SIG-M5 (cell line): ENCODE data around the gene ZBTB20.

ENCODE experiments used
- DNase-seq: peaks from one replicate; lab custom pipeline; 2025; lab: John Stamatoyannopoulos, UW

Gene ZBTB20

DNA sequence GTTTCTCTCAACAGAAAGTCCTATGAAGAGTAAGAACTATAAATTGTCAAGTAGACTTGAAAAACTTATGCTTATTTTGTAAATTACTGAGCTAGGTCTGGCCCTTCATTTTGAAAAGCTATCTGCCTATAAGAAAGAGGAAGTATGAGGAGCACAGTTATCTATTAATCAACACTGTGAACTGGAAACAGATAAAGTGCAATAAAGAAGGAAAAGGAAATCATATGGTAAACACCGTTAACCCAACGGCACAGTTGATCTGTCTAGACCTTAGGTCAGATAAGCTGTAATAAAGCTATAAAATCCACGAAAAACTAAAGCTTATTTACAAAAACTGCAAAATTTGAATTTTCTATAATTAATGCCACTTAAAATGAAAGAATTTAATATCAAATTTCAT lies 242.5 kb downstream of the ZBTB20 start:
- no peak for DNase-seq

DNA sequence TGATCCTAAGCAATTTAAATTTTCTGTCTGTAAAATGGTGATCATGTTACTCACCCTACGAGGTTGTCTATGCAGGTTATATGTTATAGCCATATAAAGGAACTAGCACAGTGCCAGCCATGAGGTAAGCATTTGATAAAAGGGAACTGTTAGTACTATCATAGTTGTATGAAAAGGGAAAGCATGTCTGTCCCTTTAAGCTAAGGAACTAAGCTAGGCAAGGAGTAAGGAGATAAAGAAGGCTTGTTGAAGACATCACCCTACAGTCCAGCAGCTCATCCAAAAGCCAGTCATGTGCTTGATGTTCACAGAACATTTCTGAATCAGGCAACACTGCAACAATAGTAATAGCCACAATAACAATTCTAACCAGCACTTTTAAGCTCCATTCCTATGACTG lies 243.9 kb downstream of the ZBTB20 start:
- DNase-seq, result no peak

DNA sequence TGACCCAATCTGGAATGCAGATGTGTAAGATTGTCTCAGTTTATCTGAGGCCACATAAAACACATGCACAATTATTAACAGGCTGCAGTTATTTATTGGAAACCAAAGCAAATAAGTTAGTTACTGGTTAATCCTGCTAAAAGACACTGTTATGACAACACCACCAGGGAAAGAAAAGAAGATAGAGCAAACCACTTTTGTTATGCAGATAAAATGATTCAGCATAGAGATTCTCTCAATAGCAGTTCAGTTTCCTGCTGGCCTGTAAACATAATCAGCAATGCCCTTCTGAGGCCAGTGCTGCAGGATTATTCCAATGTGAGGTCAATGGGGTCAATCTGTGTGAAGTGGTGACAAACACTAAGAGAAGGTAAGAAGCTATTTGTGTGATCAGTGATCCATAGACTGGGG lies 244.4 kb downstream of the ZBTB20 start:
- no peak for DNase-seq

DNA sequence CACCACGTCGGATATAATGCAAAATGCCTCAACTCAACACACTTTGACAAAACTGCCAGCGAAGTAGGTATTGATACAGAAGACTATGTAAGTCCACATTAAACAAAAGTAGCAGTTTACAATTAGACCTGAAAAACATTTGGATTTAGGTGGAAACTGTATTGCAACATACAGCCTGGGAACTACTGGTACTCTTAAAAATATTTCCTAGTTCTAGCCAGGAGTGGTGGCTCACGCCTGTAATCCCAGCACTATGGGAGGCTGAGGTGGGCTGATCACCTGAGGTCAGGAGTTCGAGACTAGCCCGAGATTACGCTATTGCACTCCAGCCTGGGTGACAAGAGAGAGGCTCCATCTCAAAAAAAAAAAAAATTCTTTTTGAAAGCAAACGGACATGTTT lies 246.2 kb downstream of the ZBTB20 start:
- DNase-seq, result no peak

DNA sequence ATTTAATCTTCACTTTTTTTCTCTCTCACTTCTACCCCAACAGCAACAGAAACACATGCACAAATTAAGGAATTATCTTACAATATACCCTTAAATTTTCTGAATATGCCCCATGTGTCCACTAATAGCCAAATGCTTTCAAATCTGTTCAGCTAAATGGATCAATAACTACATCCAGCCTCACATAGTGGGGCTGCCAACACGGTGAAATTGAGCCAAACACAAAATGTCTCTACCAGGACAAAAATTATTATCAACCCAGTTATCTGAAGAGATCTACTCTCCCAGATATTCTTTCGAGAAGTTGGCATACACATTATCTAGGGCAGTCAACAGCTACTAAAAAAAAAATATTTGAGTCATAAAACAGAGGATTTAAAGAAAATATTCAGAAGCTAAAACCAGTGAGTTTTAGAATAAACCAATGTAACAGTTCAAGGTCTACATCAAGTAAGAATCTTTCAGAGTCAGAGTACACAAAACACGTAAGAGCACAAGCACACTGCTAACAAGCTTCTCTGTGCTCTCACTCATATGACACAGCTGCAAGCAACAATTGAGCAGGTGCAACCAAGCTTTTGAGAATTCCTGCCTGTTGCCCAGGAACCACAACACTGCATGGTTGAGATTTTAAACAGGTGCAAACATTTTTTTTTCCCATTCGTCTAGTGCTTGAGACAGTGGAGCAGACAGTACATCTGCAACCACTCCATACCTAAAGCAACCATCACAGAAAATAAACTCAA lies 247.7 kb downstream of the ZBTB20 start:
- no peak for DNase-seq

DNA sequence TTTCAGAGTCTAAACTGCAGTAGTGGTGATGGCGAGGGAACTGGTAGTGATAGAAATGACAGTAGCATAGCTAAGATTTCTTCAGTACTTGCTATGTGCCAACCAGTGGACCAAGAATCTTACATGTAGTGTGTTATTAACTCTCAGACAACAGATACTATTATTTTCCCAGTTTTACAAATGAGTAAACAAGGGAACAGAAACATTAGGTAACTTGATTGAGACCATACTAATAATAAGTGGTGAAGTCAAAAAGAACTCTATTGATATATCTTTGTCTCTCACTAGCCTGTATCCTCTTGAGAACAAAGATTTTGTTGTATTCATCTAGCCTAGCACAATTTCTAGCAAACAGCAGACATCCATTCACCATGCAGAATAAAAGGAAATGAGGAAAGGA lies 250.1 kb downstream of the ZBTB20 start:
- no peak for DNase-seq

DNA sequence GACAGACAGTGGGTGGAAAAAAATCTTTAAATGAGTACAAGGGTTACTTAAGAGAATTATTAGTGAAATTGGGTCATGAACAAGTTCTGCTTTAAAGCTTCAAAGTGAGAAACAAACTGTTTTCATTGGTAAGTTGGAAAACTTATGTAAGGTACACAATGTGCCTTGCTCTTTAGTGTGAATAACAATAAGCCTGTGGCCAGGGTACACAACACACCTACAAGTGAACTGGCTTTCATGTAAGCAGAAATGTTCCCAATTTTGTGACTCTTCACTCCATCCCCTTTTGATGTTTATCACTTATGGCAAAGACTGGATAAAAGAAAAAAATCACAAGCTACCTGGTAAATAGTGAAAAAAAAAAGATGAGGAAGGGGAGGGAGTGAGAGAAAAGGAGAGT lies 253.7 kb downstream of the ZBTB20 start:
- DNase-seq, result no peak

DNA sequence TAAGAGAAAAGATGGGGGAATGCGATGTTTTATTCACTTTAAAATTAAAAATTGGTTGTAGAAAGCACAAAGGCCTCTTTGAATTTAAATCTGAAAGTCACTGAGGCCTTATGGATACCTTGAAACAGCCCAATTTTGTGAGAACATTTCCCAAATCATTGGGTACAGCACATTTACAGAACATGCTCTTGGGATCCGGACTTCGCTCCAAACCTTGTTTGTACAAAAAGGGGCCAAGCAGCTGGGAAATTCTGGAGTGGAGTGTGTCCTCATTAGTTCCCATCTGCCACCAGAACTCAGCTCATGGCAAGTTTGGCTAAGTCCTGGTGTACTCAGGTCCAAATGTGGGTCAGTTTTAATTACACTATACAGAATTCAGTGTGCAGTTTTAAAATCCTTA lies 254.2 kb downstream of the ZBTB20 start:
- DNase-seq, result no peak

DNA sequence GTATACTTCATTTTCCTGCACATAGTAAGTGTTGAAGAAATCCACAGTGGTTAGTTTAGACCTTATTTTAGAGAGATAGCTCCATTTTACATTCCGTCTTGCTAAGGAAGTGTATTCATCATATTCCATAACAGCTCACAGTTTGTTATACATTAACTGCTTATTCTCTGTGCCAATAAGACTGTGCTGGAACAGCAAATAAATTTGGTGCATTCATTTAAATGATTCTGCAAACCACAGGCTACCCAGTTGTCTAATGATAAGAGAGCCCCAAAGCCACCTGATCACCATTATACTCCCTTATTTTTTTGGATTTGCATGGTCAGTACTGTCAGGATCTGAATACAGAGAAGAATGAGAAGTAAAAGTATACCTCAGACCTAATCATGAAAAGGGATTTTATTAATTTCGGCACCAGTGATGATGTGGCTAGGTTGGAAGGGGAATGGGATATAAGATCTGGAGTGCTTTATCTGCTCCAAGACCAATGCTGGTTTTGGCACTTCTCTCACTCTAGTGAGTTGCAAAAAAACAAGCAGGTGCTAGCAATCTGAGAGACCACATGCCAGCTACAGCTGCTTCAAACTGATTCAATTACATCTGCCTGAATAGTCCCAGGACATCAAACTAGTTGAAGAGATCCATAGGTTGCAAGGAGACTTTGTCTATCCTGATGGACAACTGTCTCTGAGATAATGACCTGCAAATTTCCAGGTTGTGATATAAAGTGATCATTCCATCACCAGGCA lies 254.8 kb downstream of the ZBTB20 start:
- no peak for DNase-seq

DNA sequence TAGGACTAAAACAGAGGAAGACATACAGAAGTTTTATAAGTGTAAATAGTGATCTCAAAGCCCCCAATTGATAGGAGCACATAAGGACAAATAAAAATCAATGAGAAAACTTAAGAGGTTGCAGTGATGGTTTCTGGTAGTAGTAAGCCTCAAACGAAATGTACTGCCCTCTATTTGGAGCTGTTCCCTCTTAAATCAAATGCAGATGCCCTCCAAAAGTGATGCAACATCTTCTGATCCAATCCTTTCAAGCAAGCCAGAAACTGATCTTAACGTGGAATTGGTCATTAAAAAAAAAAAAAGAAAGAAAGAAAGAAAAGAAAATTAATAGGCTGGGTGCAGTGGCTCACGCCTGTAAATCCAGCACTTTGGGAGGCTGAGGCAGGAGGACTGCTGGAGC lies 259.3 kb downstream of the ZBTB20 start:
- no peak for DNase-seq

DNA sequence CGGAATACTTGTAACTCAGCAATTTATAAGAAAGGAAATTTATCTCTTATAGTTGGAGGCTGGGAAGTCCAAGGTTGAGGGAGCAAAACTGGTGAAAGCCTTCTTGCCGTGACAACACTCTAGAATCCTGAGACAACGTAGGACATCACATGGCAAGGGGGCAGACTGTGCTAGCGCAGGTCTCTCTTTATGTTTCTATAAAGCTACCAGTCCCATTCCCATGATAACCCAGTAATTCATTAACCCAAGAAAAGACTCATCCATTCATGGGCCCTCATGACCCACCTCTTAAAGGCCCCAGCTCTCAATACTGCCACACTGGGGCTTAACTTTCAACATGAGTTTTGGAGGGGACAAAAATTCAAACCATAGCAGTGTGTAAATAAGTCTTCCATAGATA lies 260.2 kb downstream of the ZBTB20 start:
- no peak for DNase-seq

DNA sequence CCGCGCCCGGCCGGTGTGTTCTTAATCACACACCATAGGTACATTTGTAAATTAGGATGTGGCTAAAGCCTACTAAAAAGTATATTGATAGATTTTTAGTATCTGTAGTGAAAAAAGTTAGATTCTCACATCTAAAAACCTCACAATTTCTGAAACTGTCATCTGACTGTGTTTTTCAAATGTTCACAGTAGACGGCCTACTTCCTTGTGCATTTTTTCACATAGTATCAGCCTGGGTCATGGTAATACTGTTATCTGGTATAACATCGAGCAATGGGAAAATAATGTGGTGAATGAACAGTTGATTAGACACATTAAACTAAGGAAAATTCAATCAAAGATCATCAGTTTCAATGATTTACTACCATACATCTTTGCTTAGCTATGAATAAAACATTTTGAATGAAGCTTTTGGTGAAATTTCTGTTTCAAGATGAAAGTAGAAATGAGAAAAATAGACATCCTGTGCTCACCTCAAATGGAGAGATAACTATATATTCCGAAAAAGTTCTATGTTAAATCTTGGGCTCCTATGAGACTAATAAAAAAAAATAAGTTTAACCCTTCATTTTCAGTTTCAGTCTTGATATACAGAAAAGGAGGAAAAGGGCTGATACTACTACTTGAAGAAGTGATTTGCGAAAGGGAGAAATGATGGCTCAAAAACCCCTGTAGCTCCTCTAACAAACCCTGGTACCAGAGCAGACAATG lies 262.7 kb downstream of the ZBTB20 start:
- DNase-seq, result no peak

DNA sequence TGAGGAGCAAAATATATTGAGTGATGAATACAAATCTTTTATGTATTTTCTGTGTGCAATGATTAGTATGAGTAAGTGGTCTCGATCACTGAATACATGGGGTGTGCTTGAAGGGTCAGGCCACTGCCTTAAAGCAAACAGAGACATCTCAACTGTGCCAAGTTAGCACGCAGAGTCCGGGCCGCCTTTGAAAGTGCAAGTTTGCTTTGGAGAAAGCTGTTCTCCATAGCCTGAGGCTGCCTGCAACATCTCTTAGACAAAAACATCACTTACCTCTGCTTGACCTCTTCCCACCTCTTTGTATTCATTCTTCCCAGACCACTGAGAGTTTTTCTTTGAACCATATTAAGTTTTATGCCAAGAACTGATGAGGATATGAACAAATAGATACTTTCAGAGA lies 267.0 kb downstream of the ZBTB20 start:
- no peak for DNase-seq

DNA sequence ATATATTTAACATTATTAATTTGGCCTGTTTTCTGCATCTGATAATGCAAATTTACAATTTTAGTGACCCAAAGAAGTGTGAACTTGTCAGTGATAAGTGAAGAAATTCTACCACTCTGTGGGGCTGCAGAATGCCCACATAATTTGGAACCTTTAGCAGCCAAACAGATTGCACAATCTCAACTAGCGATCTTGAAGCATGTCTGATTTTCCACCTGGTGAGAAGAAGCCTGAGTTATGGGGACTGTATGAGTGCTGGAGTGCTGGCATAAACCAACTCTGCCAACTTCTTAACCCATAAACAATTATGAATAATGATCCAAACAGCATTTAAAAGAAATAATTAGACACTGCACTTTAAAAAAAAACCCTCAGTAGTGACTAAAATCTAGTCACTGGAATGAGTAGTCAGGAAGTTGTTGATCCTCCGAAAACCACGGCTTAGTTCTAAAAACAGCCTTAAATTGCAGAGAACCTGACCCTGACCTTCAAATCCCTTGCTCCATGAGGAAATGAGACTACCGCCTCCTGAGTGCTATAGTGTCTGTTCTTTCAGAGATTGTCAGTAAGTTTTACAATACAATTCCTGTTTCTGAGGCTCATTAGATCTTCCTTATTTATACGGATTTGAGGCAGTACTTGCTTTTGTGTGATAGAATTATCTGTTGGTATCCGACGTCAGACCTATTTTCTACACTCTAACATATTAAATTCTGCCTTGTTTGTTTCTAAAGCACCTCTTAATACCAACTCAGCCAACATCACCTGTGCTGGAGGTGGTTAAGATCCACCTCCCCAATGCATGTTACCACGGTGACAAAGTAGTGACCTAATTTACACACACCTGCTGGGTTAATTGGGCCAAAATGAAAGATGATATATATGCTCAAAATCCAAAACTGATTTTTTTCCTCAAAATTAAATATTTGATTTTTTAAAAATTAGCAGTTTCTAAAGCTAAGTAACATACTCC lies 267.7 kb downstream of the ZBTB20 start:
- no peak for DNase-seq

DNA sequence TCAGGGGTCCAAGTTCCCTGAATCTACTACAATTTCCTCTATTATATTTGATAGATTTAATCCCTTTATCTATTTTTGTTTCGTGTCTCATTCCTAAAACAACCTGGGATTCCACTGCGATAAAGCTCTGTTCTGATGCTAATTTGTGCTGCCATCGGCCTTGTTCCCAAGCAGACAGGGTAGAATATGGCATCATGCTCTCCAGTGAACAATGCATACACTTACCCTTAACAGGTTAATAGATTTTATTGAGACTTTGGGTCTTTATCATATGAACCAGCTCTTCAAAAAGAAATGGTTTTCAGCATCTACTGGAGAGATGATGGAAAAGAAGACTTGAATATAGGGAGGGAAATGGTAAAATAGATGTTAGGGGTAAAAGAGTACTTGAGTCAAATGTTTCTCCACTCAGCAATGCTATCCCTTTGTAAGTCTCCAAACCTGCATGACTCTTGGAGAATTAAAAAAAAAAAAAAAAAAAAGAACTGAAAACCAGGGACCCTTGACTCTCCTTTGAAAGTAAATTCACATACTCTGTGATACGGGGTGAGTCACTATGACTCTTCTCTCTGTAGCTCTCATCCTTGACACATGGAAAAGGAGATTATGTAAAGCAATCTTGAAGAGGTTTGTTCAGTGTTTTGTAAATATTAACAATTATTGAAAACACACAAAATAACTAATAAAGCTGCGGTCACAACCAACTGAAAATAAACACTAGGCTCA lies 268.8 kb downstream of the ZBTB20 start:
- DNase-seq, result no peak

DNA sequence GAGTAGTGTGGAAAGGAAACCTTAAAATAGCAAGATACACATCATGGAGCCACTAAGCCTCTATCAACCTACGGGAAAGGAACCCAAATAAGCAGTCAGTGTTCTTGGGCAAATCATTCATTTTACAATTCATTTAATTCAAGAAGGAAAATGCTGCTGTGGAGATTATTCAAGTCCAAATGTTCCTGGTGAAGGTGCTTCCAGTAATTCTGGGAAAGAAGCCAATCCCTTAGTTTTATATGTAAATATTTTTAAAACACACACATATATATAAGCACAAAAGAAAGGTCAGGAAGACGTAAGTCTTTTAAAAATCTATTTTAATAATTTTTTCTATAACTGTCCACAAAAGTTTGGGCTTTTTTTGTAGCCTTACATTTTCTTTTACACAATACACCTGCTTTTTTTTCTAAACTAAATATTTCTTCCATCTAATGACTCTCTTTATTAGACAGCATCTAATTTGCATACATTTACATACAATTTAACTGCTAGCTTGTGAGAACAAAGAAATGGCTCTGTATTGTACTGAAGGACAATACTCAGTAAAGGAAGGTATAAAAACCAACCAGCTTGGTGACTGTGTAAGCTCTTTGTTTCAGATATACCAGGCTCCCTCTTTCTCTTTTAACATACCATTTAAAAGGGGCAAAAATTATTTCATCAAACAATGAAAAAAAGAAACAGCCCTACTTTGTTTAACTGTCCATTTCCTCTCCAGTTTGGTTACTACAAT lies 269.5 kb downstream of the ZBTB20 start:
- no peak for DNase-seq

DNA sequence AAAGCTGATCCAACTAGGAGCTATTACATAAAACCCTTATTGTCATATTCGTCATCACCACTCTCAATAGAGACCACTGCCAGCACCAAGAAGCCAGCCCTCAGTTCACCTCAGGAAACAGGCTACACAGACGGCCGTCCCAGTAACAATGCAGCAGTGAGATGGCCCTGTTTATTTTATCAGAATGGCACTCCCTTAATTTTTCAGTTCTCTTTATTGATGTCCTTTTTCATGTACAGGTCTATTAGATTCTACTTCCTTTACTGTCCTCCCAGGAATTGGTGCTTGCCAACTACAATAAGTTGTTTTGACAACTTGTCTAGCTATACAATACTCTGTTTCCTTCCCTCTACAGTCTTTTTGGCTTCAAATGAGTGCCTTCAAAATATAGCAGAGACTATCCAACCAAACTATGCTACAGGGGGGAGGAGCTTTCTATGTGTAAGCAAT lies 272.5 kb downstream of the ZBTB20 start:
- DNase-seq, result no peak

DNA sequence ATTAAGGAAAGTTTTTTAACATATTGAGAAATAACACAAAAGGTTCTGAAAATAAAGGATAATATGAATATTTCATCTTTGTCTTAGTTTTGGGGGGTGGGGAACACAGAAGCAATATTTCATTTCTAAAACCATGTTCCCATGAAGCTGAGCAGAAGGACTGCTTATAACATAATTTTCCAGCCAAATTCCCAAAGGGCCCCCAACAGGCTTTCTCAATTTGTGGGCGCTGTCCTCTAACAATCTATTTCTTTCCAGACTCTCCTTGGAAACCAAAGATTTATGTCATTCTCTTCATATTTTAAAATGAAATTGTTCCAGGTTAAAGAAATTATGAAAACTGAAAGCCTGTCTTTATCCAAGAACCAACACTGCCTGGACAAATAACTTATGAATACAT lies 273.5 kb downstream of the ZBTB20 start:
- no peak for DNase-seq

DNA sequence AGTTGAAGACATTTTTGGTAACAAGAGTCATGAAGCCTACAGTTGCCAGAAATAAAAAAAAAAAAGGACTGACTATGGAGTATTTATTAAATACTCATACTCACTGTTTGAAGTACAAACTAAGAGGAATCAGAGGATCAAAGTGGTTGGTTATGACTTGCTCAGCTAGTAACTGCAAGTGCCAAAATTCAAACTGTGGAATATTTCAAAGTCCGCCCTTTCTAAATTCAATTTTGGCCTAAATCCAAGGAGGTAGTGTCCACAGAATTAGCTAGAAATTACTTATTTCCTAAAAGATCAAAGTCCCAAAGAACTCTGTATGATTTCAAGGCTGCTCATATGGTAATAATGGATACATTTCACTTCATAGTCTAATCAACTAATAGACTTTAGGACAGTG lies 274.5 kb downstream of the ZBTB20 start:
- no peak for DNase-seq

DNA sequence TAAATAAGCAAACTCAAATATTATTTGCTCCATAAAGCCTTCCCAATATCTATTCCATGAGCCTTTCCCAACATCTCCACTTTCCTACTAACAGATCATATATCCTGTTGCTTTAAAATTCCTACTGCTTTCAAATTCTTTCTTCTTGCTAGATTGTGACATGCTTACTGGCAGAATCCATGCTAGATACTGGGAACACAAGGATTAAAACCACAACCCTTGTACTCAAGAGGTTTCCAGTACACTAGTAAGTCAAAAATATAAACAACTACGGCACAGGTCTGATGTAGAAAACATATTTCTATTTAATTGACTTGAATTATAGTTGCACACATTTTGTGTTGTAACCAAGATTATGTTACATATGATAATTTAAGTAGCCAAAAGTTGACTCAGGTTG lies 275.0 kb downstream of the ZBTB20 start:
- DNase-seq, result no peak
